Mononuclear cell (primary cell): Measurements from ENCODE around the gene CAP2. TPM values are rescaled to one million over a fixed set of nuclear protein-coding genes. Genes with fewer than 3 reads are reported as not detected.

Experiments used
- H3K27me3 ChIP-seq: 2 replicates; pipeline ENCODE4 v1.6.0; 2011; ENCODE audit warnings: low read length, control low read depth; ENCODE audit not compliant: insufficient read depth
- H3K4me1 ChIP-seq: 2 replicates; pipeline ENCODE4 v1.5.1; 2011; ENCODE audit warnings: mild to moderate bottlenecking, low read length, control low read depth; ENCODE audit not compliant: insufficient read depth
- H3K4me3 ChIP-seq: 2 replicates; pipeline ENCODE4 v1.5.1; 2011; ENCODE audit warnings: mild to moderate bottlenecking, low read length, moderate library complexity
- H3K9me3 ChIP-seq: 2 replicates; pipeline ENCODE4 v1.5.1; 2011; ENCODE audit warnings: low read depth, mild to moderate bottlenecking, control low read depth, low read length
- total RNA-seq: library from RNA; depleted of rRNA; stranded (reverse); fragments of >200 nt; gene quantifications from one replicate; pipeline ENCODE4 v1.2.3, GENCODE V29; 2012

The CAP2 gene
- total RNA-seq, 1 donor: 0.10 TPM

GRCh38 chr6:17470202-17470937 lies 77.0 kb downstream of the CAP2 start:
- no peak overlapping the region for H3K4me3 ChIP-seq
- H3K27me3 ChIP-seq: no peaks in the 10 kb centered on the region

GRCh38 chr6:17470938-17471327 lies 77.5 kb downstream of the CAP2 start:
- H3K4me1 ChIP-seq: no peaks in the 10 kb centered on the region
- no peak overlapping the region for H3K4me3 ChIP-seq
- no peaks in the 10 kb centered on the region for H3K9me3 ChIP-seq
- no peaks in the 10 kb centered on the region for H3K27me3 ChIP-seq

More at GRCh38 chr6:17470202-17470937, 77.0 kb downstream of the CAP2 start:
- Histone ChIP-seq H3K4me1 (no peaks in the 10 kb centered on the region), H3K9me3 (no peaks in the 10 kb centered on the region)

- no peak overlapping the region for H3K4me3 ChIP-seq
- H3K9me3 ChIP-seq: no peaks in the 10 kb centered on the region
- no peaks in the 10 kb centered on the region for H3K4me1 ChIP-seq
These were observed 79.3 kb downstream of the CAP2 start for GRCh38 chr6:17472653-17473183.

DNA sequence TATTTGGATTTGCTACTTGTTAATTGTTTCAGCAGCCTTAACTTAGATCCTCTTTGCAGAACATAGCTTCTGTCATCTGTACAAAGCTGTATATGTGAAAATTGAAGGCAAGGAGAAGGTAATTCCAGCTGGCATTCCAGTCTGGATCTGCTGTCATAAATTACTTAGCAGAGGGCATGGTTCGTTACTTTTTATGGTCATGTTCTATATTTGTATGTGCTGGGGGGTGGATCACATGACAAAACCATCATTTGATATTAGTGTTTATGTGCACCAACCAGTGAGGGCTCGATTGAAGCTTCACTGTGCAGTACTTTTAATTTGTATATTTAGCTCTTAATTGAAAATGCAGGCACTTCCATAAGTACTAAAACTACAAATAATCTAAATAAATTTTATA lies 80.2 kb downstream of the CAP2 start:
- H3K27me3 ChIP-seq: no peaks in the 10 kb centered on the region
- no peaks in the 10 kb centered on the region for H3K4me1 ChIP-seq
- H3K4me3 ChIP-seq: no peak overlapping the region
- no peaks in the 10 kb centered on the region for H3K9me3 ChIP-seq

More at GRCh38 chr6:17472653-17473183, 79.3 kb downstream of the CAP2 start:
- no peaks in the 10 kb centered on the region for H3K27me3 ChIP-seq

DNA sequence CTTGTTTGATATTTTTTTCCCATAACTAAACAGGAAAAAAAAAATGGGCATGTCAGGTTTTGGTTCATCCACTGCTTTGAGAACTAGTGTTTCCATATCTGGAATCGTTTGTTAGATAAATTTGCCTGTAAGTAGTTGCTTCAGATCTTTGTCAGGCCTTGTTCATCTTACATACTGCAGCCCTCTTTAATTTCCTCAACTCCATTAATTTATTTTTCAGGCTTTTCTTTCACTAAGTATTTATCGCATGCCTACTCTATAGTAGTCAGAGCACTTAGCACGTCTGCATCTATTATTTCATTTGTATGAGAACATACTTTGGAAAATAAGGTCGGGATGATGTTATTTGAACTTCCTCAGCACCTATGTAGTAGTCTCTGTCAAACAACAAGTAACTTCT lies 80.9 kb downstream of the CAP2 start:
- Histone ChIP-seq H3K4me3 (no peak overlapping the region), H3K27me3 (no peaks in the 10 kb centered on the region), H3K4me1 (no peaks in the 10 kb centered on the region), H3K9me3 (no peaks in the 10 kb centered on the region)

GRCh38 chr6:17475606-17476244 lies 82.3 kb downstream of the CAP2 start:
- H3K4me1 ChIP-seq: no peaks in the 10 kb centered on the region
- H3K4me3 ChIP-seq: no peak overlapping the region
- H3K9me3 ChIP-seq: no peaks in the 10 kb centered on the region
- no peaks in the 10 kb centered on the region for H3K27me3 ChIP-seq

DNA sequence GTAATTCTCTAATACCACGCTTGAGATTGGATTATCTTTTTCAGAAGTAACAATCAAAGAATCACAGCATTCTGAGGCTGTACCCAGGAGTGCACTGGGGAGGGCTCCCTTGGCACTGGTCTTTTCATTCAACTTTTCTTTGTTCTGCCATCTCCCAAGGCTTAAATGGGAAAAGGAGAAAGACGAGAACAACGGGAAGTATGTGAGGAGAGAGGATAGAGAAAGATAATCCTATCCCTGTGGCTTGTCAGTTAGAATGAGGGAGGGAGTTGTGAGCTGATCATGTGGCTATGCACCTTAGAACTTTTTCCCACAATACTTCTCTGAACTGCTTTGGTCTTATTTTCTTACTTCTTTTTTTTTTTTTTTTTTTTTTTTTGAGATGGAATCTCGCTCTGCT lies 83.1 kb downstream of the CAP2 start:
- Histone ChIP-seq H3K9me3 (no peaks in the 10 kb centered on the region), H3K4me1 (no peaks in the 10 kb centered on the region), H3K27me3 (no peaks in the 10 kb centered on the region), H3K4me3 (no peak overlapping the region)

- Histone ChIP-seq H3K4me3 (no peak overlapping the region), H3K9me3 (no peaks in the 10 kb centered on the region), H3K4me1 (no peaks in the 10 kb centered on the region), H3K27me3 (no peaks in the 10 kb centered on the region)
These were observed 84.0 kb downstream of the CAP2 start for GRCh38 chr6:17477356-17477755.

DNA sequence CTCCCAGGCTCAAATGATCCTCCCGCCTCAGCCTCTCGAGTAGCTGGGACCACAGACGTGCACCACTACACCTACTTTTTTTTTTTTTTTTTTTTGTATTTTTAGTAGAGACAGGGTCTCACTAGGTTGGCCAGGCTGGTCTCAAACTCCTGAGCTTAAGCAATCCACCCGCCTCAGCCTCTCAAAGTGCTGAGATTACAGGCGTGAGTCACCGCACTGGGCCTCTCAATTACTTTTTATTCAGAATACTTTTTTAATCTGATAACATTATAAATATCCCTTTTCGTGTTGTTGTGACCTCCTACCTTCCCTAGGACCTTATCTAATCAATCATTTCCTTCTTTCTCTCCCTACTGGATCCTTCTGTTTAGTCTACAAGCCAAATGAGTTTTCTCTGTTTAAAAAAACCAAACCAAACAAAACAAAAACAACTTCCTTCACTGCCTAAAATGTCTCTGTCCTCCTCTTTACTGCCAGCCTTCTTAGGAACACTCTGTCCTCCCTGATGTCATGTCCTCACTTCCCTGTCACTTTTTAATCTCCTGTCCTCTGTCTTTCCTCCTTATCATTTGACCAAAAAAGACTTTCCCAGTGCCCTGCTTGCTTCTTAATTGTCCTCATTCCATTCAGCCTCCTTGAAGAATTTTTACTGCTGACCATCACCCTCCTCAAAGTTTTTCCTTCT lies 85.0 kb downstream of the CAP2 start:
- H3K27me3 ChIP-seq: no peaks in the 10 kb centered on the region
- no peak overlapping the region for H3K4me3 ChIP-seq
- H3K9me3 ChIP-seq: no peaks in the 10 kb centered on the region
- H3K4me1 ChIP-seq: no peaks in the 10 kb centered on the region

DNA sequence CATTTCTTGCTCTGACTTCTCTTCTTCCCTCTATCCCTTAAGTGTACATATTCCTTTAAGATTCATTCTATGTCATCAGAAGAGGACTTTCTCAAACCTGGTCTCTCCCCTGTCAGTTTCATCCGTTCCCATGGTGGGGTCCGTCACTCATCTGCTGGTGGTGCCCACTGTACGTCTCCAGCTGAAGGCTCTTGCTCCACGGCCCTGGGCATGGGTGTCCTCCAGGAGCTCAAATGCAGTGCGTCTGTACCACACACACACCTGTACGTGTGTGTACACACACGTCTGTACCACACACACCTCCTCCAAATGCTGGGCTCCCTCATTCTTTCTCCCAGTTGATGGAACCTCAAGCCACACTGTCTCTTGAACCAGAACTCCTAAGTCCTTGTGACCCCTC lies 85.6 kb downstream of the CAP2 start:
- H3K4me1 ChIP-seq: no peaks in the 10 kb centered on the region
- H3K4me3 ChIP-seq: no peak overlapping the region
- no peaks in the 10 kb centered on the region for H3K9me3 ChIP-seq
- no peaks in the 10 kb centered on the region for H3K27me3 ChIP-seq

DNA sequence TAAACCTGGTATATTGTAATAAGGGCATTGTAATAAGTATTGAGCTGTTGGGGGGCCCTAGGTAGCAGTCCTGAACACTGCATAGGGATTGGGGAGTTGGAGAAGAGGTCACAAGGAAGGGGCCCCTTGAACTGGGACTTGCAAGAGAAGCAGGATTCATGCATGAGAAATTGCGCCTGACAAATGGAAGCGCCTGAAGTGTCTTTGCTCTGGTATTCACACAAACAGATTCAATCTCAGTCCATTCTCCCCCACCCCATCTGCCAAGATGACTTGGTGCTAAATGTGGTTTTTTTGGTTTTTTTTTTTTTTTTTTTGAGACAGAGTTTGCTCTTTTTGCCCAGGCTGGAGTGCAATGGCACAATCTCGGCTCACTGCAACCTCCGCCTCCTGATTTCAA lies 87.1 kb downstream of the CAP2 start:
- H3K27me3 ChIP-seq: no peaks in the 10 kb centered on the region
- H3K9me3 ChIP-seq: no peaks in the 10 kb centered on the region
- H3K4me3 ChIP-seq: no peak overlapping the region
- H3K4me1 ChIP-seq: no peaks in the 10 kb centered on the region

DNA sequence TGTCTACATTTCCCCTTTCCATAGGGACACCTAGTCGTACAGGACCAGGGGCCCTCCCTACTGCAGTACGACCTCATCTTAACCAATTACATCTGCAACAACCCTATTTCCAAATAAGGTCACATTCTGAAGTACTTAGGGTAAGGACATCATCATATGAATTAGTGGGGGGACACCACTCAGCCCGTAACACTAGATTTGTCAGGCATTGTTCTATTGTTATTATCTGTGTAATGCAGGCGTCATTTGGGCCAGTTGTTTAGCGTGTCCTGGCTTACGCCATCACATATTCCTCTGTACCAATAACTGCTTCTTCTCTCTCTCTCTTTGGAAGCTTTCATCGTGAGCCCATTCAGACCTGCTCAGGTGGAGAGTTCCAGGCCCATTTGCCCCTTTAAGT lies 89.3 kb downstream of the CAP2 start:
- Histone ChIP-seq H3K9me3 (no peaks in the 10 kb centered on the region), H3K4me1 (no peaks in the 10 kb centered on the region), H3K4me3 (no peak overlapping the region), H3K27me3 (no peaks in the 10 kb centered on the region)

GRCh38 chr6:17483391-17484016 lies 90.1 kb downstream of the CAP2 start:
- no peaks in the 10 kb centered on the region for H3K9me3 ChIP-seq
- no peaks in the 10 kb centered on the region for H3K27me3 ChIP-seq
- H3K4me3 ChIP-seq: no peak overlapping the region
- H3K4me1 ChIP-seq: no peaks in the 10 kb centered on the region

GRCh38 chr6:17484201-17484849 lies 90.9 kb downstream of the CAP2 start:
- Histone ChIP-seq H3K27me3 (no peaks in the 10 kb centered on the region), H3K4me3 (no peak overlapping the region), H3K4me1 (no peaks in the 10 kb centered on the region), H3K9me3 (no peaks in the 10 kb centered on the region)
